D721Med (cell line): Measurements from ENCODE around the gene SLC7A9.

Experiments used
- DNase-seq: peaks from one replicate; pipeline ENCODE4 v3.0.0; 2011; ENCODE audit warnings: low spot score; ENCODE audit not compliant: insufficient read length
- FAIRE-seq: peaks from 2 replicates; lab custom pipeline; 2011; peaks lifted over from hg19 to GRCh38; lab: Jason Lieb, UNC
- CTCF ChIP-seq: IDR thresholded peaks from 2 replicates; pipeline ENCODE4 v1.5.1; 2012; ENCODE audit warnings: mild to moderate bottlenecking, control low read depth; ENCODE audit not compliant: insufficient read depth; ENCODE audit errors: missing control alignments

SLC7A9 gene

DNA sequence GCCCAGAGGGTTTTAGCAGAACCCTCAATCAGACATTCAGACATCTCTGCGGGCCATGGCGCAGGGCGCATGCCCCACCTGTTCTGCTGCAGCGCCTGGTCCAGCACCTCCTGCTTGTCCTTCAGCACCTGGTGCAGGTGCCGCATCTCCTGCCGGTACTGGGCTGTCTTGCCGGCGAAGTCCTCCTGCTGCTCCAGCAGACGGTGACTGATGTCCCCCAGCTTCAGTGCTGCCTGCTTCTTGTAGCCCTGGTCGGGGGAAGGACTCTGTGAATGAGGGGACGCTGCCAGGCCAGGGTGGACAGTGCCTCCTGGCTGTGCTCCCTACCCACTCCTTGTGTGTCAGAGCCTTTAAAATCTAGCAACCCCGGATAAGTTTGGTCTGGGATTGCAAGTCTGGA lies 12.2 kb upstream of the SLC7A9 start:
- no peak for DNase-seq
- TF ChIP-seq CTCF, result no peak
- no peak for FAIRE-seq

DNA sequence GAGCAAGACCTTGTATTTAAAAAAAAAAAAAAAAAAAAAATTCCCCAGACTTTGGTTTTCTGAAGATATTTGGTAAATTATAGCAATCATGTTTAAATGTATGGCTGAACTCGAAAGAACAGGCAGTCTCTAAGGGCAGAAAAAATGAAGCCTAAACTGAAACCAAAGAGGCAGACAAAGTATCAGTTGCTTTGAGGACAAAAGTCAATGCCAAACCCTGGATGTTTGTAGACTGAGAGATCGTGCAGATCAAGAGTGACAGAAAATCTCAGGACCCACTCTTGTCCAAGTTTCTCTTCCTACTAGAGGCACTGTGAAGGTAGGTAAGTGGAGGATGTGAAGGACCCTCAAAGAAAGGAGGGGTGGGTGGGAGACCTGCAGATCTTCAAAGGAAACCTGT lies 11.1 kb upstream of the SLC7A9 start:
- no peak for TF ChIP-seq CTCF
- no peak for FAIRE-seq
- DNase-seq, result no peak

DNA sequence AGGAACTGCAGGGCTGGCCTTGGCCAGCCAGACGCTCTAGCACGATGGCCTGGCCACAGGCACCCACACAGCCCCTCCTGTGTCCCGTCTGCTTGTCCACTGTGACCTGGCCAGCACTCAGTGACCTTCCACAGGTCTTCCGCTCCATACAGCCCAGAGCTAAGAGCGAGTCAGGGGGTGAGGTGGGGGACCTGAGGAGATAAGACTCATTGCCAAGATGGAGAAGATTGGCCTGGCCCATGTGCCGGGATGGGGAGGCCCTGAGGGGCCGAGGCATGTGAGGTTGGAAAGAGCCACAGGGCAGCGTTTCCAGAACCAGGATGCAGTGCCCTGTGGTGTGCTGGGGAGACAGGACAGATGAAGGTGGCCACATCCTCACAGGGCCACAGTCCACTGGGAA lies 10.2 kb upstream of the SLC7A9 start:
- TF ChIP-seq CTCF, result no peak
- DNase-seq (no peak), FAIRE-seq (no peak)

- no peak for TF ChIP-seq CTCF
- no peak for DNase-seq
- FAIRE-seq, result no peak
Observed at GRCh38 chr19:32878988-32879387, 9.4 kb upstream of the SLC7A9 start.

DNA sequence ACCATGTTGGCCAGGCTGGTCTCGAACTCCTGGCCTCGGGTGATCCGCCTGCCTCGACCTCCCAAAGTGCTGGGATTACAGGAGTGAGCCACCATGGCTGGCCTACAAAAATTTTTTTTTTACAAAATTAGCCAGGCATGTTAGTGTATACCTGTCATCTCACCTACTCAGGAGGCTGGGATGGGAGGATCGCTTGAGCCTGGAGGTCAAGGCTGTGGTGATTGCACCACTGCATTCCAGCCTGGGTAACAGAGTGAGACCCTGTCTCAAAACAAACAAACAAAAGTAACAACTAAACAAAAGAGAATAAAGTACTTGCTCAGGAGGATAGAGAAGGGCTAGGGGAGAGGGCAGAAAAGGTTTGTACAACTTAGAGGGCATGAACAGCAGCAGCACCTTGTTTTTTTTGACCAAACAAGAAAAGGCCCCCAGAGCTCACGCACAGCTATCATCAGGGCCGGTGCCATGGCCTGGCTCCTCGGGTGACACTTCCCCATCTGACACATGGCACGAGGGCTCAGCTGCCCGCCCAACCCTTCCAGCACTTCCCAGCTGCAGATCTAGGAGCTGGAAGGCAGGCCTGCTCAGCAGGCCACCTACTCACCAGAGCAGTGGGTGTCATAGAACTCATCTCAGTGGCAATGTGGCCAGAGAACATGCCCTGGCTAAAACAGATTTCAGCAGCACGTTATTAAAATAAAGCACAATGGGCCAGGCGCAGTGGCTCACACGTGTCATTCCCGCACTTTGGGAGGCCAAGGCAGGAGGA lies 8.6 kb upstream of the SLC7A9 start:
- no peak for DNase-seq
- TF ChIP-seq CTCF, result no peak
- FAIRE-seq, result no peak

DNA sequence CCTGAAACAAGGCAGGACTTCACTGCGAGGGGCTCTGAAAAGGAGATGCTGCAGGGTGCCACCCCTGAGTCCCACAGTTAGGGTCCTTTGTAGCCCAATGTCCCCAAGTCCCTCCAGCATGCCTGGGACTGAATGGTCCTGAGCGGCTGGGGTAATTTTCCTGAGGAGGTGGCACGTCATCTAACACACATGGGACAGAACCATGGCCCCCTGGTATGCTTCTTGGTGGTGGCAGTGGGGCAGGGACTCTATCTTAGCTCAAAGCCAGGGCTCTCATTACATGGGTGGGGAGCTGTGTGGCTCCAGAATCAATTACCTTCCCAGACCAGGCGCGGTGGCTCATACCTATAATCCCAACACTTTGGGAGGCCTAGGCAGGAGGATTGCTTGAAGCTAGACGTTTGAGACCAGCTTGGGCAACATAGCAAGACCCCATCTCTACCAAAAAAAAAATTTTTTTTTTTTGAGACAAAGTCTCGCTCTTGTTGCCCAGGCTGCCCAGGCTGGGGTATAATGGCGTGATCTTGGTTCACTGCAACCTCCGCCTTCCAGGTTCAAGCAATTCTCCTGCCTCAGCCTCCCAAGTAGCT lies 7.9 kb upstream of the SLC7A9 start:
- TF ChIP-seq CTCF, result no peak
- no peak for FAIRE-seq
- DNase-seq, result no peak

DNA sequence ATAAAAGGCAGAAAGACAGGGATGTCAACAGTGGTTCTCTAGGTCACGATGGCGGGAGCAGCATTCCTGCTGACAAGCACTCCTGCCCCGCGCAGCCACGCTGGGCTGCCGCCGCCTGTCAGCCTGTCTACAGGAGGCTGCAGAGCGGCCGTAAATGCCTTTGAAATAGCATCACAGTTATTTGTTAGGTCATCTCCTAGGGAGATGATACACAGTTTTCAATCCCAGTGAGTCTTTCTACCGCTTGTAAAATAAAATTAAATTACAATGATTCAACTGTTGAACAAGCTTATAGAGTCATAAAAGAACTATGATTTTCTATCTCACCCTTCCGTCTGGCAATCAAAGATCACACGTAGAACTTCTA lies 7.3 kb upstream of the SLC7A9 start:
- no peak for TF ChIP-seq CTCF
- no peak for DNase-seq
- no peak for FAIRE-seq
